GM18951 (cell line): ENCODE results near the gene RIMKLA.

Experiments used
- POLR2A ChIP-seq: IDR thresholded peaks from 4 replicates; pipeline ENCODE4 v1.6.1; 2011; ENCODE audit warnings: mild to moderate bottlenecking; ENCODE audit not compliant: insufficient read length, insufficient read depth; ENCODE audit errors: extremely low read depth
- in situ Hi-C: fragments of 300-500 bp; cut with MboI; formaldehyde crosslinking; loops from one replicate; pipeline ENCODE4 v1.12.0; 2022; ENCODE audit warnings: low sequenced_read_pairs, mixed read lengths, inconsistent platforms; ENCODE audit not compliant: unreplicated experiment

The RIMKLA gene

DNA sequence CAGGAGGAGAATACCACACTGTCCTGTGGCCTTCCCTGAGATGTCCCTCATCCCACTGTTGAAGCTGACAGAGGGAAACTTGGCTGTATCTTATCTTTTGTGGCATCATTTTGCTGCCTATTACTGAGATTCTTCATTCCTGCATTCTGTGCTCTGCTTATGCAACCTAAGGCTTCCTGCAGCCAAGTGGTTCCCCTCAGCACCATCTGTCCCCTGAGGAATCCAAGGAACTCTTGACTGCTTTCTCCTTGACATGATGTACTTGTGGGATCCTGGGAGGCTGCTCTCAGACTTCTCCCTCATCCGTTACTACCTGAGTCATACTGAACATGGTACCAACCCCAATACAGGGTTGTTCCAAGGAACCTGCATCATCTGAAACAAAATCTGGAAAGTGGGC is 21.1 kb upstream of the RIMKLA start:
- in situ Hi-C loops: no loop called here
- no peak for TF ChIP-seq POLR2A

DNA sequence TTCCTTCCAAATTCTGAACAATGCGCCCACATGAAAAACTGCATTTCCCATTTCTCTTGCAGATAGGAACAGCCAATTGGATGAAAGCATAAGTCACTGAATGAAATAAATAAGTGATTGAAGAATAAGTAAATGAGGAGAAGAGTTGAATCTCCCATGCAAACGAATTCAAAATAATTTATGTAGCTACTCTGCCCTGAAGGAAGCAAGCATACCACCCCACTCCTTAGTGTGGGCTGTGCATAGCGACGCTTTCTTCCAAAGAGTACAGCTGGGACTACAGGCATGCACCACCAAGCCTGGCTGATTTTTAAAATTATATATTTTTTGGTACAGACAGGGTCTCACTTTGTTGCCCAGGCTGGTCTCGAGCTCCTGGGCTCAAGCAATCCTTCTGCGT is 16.5 kb upstream of the RIMKLA start:
- no peak for TF ChIP-seq POLR2A
- in situ Hi-C loops: no loop called here

DNA sequence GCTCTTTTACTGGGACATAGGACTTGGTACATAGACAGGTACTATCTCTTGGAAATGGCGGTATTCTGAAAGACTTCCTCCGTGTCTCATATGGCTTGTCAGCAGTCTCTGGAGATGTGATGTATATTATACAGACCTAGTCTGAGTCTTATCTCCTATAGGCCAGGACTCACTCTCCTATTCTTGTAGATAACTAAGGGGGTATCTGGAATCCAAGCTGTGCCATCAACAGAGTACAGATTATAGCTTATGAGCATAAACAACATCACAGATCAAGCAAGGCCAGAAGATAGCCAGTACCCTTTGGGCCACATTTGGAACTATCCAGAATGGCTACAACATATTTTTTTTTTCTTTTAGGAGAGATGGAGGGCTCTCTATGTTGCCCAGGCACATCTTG is 16.1 kb upstream of the RIMKLA start:
- in situ Hi-C loops: no loop called here

DNA sequence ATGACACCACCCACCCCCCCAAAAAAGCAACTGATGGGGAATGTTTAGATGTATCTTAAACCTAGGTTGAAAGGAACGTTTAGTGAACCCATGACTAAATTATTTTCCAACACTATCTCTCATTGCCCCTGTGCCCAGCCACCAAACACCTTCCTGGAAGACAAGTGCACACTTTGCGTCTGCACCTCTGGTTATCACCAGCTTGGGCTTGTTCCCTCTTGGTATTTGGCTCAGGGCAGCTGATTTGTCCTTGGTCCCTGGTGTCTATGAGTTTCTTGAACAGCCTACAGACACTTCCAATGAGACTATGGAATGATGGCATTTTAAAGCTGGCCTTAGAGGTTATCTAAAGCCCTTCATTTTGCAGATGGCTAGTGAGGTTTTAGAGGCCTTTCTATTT is 15.5 kb upstream of the RIMKLA start:
- no peak for TF ChIP-seq POLR2A
- in situ Hi-C loops: no loop called here

More for the DNA sequence above, 16.1 kb upstream of the RIMKLA start:
- TF ChIP-seq POLR2A: no peak

DNA sequence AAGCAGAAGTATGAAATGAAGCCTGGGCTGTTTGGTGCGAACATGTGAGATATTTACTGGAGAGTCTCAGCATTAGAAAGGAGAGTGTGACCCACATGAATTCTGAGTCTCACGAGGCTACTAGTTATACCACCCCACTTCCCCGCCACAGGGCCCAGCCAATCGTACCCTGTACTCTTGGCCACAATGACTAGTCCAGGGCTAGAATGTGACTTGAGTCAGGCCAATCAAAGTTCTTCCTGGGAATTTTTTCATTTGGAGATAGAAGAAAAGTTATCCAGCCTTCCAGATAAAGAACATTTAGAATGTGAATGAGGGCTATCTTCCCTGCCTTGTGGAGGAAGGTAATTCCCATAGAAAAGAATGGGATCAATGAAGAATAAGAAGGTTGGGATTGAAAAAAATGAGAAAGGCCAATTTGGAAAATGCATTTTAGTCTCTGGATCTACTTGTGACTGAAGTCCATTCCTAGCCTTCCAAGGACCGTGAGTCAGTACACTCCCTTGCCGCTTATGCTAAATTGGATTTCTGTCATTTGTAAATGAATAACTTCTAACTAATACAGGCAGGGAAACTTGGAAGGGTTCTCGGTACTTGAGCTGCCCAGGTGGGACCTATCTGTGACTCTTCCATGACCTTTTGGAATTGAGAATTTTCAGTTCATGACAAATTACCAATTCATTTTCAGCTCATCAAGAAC is 12.3 kb upstream of the RIMKLA start:
- no peak for TF ChIP-seq POLR2A
- in situ Hi-C loops: no loop called here

DNA sequence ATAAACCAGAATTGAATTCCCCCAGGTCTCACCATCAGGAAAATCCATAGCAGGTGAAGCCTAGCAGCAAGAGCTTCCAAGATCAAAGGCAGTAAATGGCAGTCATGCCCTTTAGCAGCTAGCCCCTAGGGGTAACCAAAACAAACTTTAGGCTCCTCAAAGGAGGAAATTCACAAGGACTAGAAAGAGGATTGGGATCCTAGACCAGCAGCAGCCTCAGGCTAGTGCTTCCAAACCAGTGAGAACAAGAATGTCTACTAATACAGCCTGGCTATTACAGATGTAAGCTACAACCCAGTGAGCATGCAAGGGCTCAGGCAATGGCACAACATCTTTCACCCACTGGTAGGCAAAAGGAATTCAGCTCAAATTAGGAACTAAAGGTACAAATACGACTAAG is 11.1 kb upstream of the RIMKLA start:
- in situ Hi-C loops: no loop called here
- no peak for TF ChIP-seq POLR2A

DNA sequence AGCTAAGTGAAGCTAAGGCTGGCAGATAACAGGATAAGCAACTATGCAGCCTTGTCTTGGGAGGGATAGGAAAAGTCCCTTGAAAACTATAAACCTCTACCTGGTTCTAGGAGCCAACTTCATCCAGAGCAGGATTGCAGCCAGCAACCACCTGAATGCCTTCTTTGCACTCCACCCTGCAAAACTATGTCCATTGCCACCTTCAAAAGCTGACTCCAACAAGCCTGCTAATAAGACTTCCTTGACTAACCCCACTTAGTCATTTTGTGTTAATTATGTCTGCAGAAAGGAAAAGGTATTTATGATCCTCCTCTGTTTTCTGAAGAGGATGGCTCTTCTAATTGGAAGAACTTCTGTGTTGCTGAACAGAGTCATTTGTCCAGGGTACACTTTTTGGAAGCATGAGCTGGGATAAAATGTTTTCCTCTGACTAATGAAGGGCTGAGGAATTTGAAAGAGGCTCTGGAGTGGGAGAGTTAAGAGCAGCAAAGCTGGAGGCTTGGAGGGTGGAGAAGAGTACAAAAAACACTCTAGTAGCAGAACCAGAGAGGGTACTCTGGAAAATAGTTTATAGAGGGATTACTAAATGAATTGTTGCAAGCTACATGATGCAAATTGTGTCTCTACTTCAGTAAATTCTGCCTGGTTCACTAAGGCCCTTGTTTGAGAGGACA is 9.6 kb upstream of the RIMKLA start:
- no peak for TF ChIP-seq POLR2A
- in situ Hi-C loops: no loop called here

DNA sequence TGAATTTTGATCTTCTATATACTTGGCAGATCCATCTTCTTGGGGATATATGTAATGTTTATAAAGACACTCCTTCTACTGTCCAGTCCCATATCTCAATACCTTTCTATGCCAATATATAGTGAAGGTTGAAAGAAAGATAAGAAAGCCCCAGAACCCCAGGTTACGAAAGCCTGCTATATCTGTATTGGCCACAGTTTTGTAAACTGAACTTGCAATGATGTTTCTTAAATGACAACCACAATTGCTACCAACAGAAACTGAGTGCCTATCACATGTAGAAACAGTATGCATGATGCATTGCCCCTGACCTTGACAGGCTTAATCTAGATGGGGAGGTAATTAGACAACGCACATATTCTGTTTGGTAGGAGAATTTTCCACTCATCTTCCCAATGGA is 7.8 kb upstream of the RIMKLA start:
- in situ Hi-C loops: no loop called here

DNA sequence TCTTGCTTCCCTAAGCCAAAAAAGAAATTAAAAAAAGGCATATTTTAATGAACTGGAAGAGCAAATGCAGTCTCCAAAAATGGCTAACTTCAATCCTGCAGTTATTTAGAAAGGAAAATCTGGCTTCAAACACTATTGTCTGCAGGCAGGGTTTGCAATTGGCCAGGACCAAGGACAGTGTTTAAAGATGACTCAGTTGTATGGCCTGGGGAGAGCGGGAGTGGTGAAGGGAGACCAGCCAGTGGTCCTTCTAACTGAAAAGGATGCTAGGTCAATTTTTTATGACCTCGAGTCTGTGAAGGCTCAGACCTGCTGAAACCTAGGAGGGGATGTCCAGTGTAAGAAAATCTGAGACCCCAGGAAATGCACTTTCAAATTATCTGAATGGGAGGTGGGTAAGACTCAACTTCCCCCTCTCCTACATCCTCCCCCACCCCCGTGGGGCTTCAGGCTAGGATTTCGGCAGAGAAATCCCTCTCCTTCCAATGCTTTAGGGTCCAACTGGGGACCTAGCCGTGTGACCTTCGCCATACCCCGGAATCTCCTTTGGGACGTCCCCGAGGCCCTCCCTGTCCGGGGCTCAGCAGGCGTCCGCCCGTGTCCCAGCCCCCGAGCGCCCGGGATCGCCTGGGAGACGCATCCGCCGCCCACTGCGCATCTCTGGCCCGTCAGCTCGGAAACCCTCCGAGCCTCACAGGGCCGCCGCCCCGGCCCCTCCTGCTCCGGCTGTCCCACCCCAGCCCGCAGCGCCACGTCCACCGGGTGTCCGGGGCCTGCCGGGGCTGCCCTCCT is 602 bp upstream of the RIMKLA start:
- in situ Hi-C loops: no loop called here
- no peak for TF ChIP-seq POLR2A

More for the DNA sequence above, 7.8 kb upstream of the RIMKLA start:
- TF ChIP-seq POLR2A: no peak

DNA sequence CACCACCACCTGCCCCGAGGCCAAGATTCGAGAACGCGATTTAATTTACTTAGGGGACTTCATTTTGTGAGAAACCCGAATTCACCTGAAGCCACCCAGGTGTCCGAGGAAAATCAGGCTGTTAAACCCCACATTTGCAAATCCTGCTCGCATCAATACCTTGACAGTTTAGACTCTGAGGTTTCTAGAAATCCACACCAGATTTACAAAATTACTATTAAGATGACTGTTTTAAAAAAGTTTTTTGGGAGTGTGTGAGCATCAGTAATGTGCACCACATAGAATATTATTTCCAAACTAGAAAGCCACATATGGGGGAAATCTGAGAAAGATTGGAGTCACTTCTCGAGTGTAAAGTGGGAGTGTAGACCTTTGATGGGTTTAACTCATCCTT is 685 bp downstream of the RIMKLA start:
- in situ Hi-C loops: no loop called here
- TF ChIP-seq POLR2A: no peak

DNA sequence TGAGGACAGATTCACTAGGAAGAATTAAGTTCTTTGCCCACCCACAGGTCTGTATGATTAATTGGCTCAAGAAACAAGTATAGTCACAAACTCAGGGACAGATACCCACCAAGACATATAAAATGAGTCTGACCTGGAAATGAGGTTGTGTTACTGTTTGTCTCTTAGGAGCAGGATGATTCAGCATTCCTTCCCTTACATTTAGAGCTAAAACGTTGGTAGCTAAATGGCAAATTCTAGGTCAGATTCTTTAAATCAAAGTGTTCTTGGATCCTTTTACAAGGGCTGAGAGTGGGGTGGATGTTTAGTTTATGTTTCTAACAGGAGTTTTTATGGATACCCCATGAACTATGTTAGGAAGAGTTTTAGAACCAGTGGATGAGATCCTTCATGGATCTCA is 4.7 kb downstream of the RIMKLA start:
- no peak for TF ChIP-seq POLR2A
- in situ Hi-C loops: no loop called here

DNA sequence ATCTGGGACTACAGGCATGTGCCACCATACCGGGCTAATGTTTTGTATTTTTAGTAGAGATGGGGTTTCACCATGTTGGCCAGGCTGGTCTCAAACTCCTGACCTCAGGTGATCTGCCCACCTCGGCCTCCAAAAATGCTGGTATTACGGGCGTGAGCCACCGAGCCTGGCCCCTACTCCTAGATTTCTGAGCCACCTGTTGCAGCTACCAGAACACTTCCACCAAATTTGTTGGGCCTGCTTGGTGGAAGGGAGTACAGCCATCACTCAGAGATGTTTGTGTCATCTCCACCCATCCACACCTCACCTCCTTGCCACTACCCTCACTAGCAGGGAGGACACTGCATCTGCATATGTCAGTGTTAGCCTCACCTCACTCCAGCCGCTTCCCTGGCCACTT is 5.5 kb downstream of the RIMKLA start:
- in situ Hi-C loops: no loop called here
- TF ChIP-seq POLR2A: no peak

DNA sequence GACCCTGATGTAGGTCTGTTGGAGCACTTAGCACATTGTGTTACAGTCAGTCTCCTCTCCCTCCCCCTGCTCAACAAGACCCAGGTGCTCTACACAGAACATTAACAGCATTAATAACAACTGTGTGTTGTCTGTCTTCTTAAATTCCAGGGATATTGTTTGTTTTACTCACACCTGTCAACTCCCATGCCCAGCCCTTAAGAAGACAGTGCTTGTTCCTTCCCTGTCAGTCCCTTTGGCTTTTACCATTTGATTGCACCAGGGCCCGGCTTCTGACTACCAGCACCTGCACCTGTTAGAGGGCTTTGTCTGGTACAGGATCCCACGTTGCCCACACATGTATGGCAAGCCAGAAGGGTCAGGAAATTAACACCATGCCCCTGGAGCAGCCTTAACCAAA is 11.7 kb downstream of the RIMKLA start:
- no peak for TF ChIP-seq POLR2A
- in situ Hi-C loops: no loop called here

DNA sequence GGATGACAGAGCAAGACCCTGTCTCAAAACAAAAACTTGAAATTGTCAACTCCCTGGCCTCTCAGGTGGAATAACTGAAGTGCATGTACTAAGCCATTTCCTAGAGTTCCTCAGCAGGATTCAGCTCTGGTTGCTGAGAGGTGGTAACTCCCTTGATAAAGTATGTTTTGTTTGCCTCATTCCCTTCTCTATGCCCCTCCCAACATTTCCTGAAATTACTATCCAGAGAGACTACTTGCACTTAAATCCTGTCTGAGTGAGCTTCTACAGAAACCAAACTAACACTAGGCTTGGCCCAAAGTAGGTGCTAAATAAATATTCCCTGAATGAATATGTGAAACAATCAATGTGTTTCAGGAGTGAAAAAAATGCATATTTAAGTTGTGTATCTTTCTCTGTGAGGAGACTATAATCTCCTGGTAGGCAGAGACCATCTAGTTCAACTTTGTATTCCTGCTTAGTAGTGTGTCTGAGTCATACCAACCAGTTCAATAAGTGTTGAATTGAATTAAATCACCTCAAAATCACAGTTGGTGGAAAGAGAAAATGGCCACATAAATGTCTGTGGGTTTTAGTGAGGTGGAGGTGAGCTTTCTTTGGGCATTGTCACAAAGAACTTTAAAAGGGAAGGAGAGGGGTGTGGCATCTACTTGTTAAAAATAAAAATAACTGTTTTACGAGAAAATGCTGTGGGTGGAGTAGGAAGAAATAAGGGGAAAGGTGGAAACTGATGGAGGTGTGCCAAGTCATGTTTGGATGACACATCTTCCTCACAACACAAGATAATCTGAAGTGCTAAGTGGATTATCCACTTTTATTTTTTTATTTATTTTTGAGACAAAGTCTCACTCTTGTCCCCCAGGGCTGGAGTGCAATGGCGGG is 12.6 kb downstream of the RIMKLA start:
- no peak for TF ChIP-seq POLR2A
- in situ Hi-C loops: no loop called here
